WI38 (cell line): ENCODE measurements around the gene PIPOX.

Experiments used
- H3K4me3 ChIP-seq: 2 replicates; pipeline ENCODE4 v1.5.1; 2011; ENCODE audit warnings: low read depth, mild to moderate bottlenecking, control low read depth, low read length
- CTCF ChIP-seq: IDR thresholded peaks from 2 replicates; pipeline ENCODE4 v1.5.1; 2012; ENCODE audit warnings: low read depth, mild to moderate bottlenecking, control low read depth, low read length

PIPOX gene

DNA sequence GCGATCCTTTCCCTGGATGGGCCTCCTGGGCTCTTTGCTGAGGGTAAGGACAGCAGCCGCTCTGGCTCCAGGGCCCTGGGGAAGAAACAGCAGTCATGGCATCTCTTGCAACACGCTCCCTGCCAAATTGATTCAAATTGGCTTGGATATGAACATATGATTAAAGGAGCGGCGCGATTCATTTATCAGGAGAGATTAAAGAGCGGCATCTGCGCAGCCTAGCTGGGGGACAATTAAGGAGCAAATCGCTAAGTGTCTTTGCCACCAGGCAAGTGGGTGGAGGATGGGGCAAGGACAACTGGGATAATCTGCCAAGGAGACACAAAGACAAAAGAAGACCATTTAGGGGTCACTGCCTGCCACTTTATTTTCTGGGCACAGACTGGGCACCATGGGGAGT lies 27.8 kb downstream of the PIPOX start:
- no peak for TF ChIP-seq CTCF
- H3K4me3 ChIP-seq = no peak overlapping the region

DNA sequence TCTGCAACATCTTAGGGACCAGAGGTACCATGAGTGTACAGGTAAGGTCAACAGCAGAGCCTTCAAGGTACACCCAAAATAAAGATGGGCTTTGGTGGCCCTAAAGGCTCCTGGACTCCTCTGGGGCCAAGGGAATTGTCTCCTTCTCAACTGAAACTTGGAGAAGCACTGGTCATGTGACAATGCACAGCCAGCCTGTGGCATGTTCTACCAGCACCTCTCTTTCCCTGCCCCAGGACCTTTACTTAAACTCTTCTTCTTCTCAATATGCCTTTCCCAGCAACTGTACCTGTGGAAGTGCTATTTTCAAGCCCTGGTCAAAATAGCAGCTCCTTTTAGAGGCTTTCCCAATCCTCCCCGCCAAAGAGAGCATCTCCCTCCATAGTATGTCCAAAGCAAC lies 28.4 kb downstream of the PIPOX start:
- TF ChIP-seq CTCF = no peak
- H3K4me3 ChIP-seq = no peak overlapping the region

- no peak overlapping the region for H3K4me3 ChIP-seq
- no peak for TF ChIP-seq CTCF
Observed at GRCh38 chr17:29073045-29073444, 30.1 kb downstream of the PIPOX start.

DNA sequence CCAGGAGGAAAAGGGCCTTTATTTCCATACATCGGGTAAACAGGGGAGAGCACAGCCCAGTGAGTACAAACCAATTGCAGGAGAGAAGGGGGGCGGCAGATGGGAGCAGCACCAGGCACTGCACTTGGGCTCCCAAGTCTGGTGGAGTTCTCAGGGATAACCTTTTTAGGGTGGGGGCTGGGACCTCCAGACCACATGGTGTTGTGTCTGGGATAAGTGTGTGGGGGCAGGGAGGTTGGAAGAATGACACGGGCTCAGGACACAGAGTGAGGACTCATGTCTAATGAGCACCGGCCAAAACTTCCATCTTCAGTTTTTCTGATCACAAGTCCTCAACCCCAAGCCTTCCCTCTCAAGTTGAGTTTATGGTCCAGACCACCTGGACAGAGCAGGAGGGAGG lies 30.6 kb downstream of the PIPOX start:
- H3K4me3 ChIP-seq = no peak overlapping the region

GRCh38 chr17:29074488-29074887 lies 31.5 kb downstream of the PIPOX start:
- no peak overlapping the region for H3K4me3 ChIP-seq
- TF ChIP-seq CTCF = no peak

More for the DNA sequence above, 30.6 kb downstream of the PIPOX start:
- no peak for TF ChIP-seq CTCF

GRCh38 chr17:29076087-29076486 lies 33.1 kb downstream of the PIPOX start:
- H3K4me3 ChIP-seq = no peak overlapping the region
- no peak for TF ChIP-seq CTCF

DNA sequence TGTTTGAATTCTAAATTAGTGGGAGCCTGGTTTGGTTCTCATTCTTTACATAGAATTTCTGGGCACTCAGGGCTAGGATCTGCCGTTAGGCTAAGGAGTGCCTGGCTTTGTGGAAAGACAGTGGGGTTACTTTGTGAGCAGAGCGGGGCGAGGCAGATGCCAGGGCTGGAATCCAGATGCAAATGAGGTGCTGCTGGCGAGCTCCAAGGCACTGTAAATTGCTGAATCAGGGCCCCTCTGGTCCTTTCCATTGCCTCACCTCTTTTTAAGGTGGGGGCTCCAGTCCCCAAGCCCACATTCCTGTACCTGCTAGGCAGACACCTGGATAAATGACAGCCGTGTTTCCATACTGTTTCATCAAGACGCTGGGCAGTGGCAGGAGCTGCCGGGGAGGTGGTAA lies 33.8 kb downstream of the PIPOX start:
- no peak overlapping the region for H3K4me3 ChIP-seq
- TF ChIP-seq CTCF = no peak

- no peak for TF ChIP-seq CTCF
Observed at GRCh38 chr17:29077320-29077719, 34.4 kb downstream of the PIPOX start.

More at GRCh38 chr17:29077320-29077719, 34.4 kb downstream of the PIPOX start:
- H3K4me3 ChIP-seq = no peak overlapping the region
